A549 (cell line): ENCODE measurements around the gene MED27. TPM values are rescaled to one million over a fixed set of nuclear protein-coding genes. Genes with fewer than 3 reads are reported as not detected.

Source experiments
- ATAC-seq, 2 experiments: fragments of 200-7000 bp in 1 of 2; fragments of >200 bp in 1 of 2; cut with Nextera tagmentation in 1 of 2; cut with Tn5 transposase in 1 of 2; 3 replicates each; pipeline versions ENCODE4 v1.8.0 to v1.9.1; 2018 to 2020; ENCODE audit warnings: mild to moderate bottlenecking in 1 of 2, moderate library complexity in 1 of 2
- CTCF ChIA-PET: fragments of 300-600 bp; sonication (Branson Sonifier 250); formaldehyde crosslinking; extraction: SDS; loops from one replicate; lab custom pipeline; 2021; ENCODE audit warnings: antibody characterized with exemption, inconsistent platforms; lab: Yijun Ruan, JAX
- POLR2A ChIA-PET: fragments of 350-600 bp; formaldehyde crosslinking; extraction: SDS; loops from one replicate; lab custom pipeline; 2021; ENCODE audit warnings: antibody characterized with exemption, inconsistent platforms; lab: Yijun Ruan, JAX
- DNase-seq, 2 experiments: peaks; one replicate each; pipeline versions ENCODE4 v3.0.0 to v3.0.0-alpha.2; 2011 to 2016; ENCODE audit warnings: low read depth in 1 of 2, low spot score in 1 of 2
- FAIRE-seq: peaks from 2 replicates; lab custom pipeline; 2011; peaks lifted over from hg19 to GRCh38; lab: Jason Lieb, UNC
- H3K27ac ChIP-seq, 2 experiments: fragments of >200 bp; sonication (Bioruptor Twin); formaldehyde crosslinking; 3 replicates each; pipeline ENCODE4 v1.5.1; 2016 to 2017
- H3K4me1 ChIP-seq: fragments of >200 bp; sonication (Bioruptor Twin); formaldehyde crosslinking; 3 replicates; pipeline ENCODE4 v1.6.1; 2016
- H3K4me2 ChIP-seq: fragments of >200 bp; sonication (Bioruptor Twin); formaldehyde crosslinking; 3 replicates; pipeline ENCODE4 v1.6.1; 2016
- H3K4me3 ChIP-seq: fragments of >200 bp; sonication (Bioruptor Twin); formaldehyde crosslinking; 3 replicates; pipeline ENCODE4 v1.5.1; 2016
- H3K9me3 ChIP-seq: fragments of >200 bp; sonication (Bioruptor Twin); formaldehyde crosslinking; 3 replicates; pipeline ENCODE4 v1.6.1; 2016
- CBX2 ChIP-seq: fragments of 200-600 bp; sonication (generic); IDR thresholded peaks from 2 replicates; pipeline ENCODE4 v1.6.1; 2016; ENCODE audit warnings: low read depth, mild to moderate bottlenecking, borderline replicate concordance
- CBX8 ChIP-seq: fragments of 200-600 bp; sonication (generic); IDR thresholded peaks from 2 replicates; pipeline ENCODE4 v1.6.1; 2016
- CHD4 ChIP-seq: fragments of 200-600 bp; sonication (generic); IDR thresholded peaks from 2 replicates; pipeline ENCODE4 v1.6.1; 2016; ENCODE audit warnings: antibody characterized with exemption, mild to moderate bottlenecking, borderline replicate concordance
- E2F6 ChIP-seq: IDR thresholded peaks from 2 replicates; pipeline ENCODE4 v1.6.1; 2012; ENCODE audit warnings: low read depth, borderline replicate concordance
- EP300 ChIP-seq, 2 experiments: fragments of >200 bp; sonication (Bioruptor Twin); formaldehyde crosslinking; IDR thresholded peaks; 2 replicates in 1 of 2; 3 replicates in 1 of 2; pipeline ENCODE4 v1.6.1; 2016 to 2017
- FOSB ChIP-seq: fragments of 250-450 bp; sonication (Bioruptor Pico); IDR thresholded peaks from 2 replicates; pipeline ENCODE4 v1.5.0; 2020; ENCODE audit warnings: mild to moderate bottlenecking, moderate library complexity
- FOSL2 ChIP-seq, 2 experiments: fragments of 450-650 bp in 1 of 2; fragments of >200 bp in 1 of 2; sonication (Bioruptor Twin) in 1 of 2; formaldehyde crosslinking; IDR thresholded peaks; 2 replicates each; pipeline versions ENCODE4 v1.5.0 to v1.6.1; 2016 to 2020; ENCODE audit warnings: mild to moderate bottlenecking in 1 of 2, moderate library complexity in 1 of 2
- GATA3 ChIP-seq: IDR thresholded peaks from 2 replicates; pipeline ENCODE4 v1.6.1; 2012; ENCODE audit warnings: borderline replicate concordance
- HDAC2 ChIP-seq: fragments of 200-600 bp; sonication (generic); IDR thresholded peaks from 2 replicates; pipeline ENCODE4 v1.6.1; 2016
- HOXB5 ChIP-seq: fragments of 250-450 bp; sonication (Bioruptor Pico); IDR thresholded peaks from 2 replicates; pipeline ENCODE4 v1.5.0; 2020; ENCODE audit warnings: mild to moderate bottlenecking, moderate library complexity
- NFE2L2 ChIP-seq: fragments of 150-350 bp; conservative IDR thresholded peaks from 2 replicates; pipeline ENCODE4 v1.6.1; 2014; ENCODE audit warnings: low read length
- NR3C1 ChIP-seq: fragments of >200 bp; sonication (Bioruptor Twin); formaldehyde crosslinking; IDR thresholded peaks from 3 replicates; pipeline ENCODE4 v1.6.1; 2017
- POLR2A ChIP-seq: IDR thresholded peaks from 2 replicates; pipeline ENCODE4 v1.6.1; 2012; ENCODE audit warnings: mild to moderate bottlenecking, low read length
- RAD21 ChIP-seq, 2 experiments: fragments of >200 bp in 1 of 2; sonication (Bioruptor Twin) in 1 of 2; formaldehyde crosslinking in 1 of 2; IDR thresholded peaks in 1 of 2; conservative IDR thresholded peaks in 1 of 2; 2 replicates in 1 of 2; 3 replicates in 1 of 2; pipeline ENCODE4 v1.6.1; 2012 to 2018; ENCODE audit warnings: inconsistent platforms in 1 of 2
- RCOR1 ChIP-seq: fragments of 150-350 bp; IDR thresholded peaks from 2 replicates; pipeline ENCODE4 v1.6.1; 2014; ENCODE audit warnings: antibody characterized with exemption, low read length, low read depth
- ZC3H11A ChIP-seq: fragments of 450-650 bp; IDR thresholded peaks from 2 replicates; pipeline ENCODE4 v1.6.1; 2014; ENCODE audit warnings: antibody characterized with exemption, mild to moderate bottlenecking
- ZFP36 ChIP-seq: fragments of 450-650 bp; IDR thresholded peaks from 2 replicates; pipeline ENCODE4 v1.6.1; 2014; ENCODE audit warnings: borderline replicate concordance; ENCODE audit not compliant: partially characterized antibody
- ZNF302 ChIP-seq: fragments of 250-450 bp; sonication (Bioruptor Pico); IDR thresholded peaks from 2 replicates; pipeline ENCODE4 v1.9.0; 2021; ENCODE audit warnings: inconsistent platforms, mild to moderate bottlenecking, moderate library complexity
- ZSCAN20 ChIP-seq: fragments of 250-450 bp; sonication (Bioruptor Pico); IDR thresholded peaks from 2 replicates; pipeline ENCODE4 v1.8.0; 2022; ENCODE audit warnings: mild to moderate bottlenecking, moderate library complexity
- WGBS: methylation state at CpG from one replicate; pipeline ENCODE4 v1.1.6; 2017; ENCODE audit errors: missing lambda C conversion rate; 5-methylcytosine and 5-hydroxymethylcytosine counted together
- polyA plus RNA-seq, 4 experiments: library from polyadenylated mRNA; depleted of rRNA in 3 of 4; stranded (reverse); fragments of >200 nt; fragmentation: RNase III in 1 of 4; extraction: RNeasy Plus Mini Kit Qiagen cat#74134 plus additional on column Dnase treatment in 1 of 4; gene quantifications; 2 replicates in 3 of 4; 3 replicates in 1 of 4; pipeline ENCODE4 v1.2.3, GENCODE V29; 2011 to 2017
- TF ChIP-seq, protein P1 (sequence below): fragments of 450-650 bp; IDR thresholded peaks from 2 replicates; pipeline ENCODE4 v1.6.1; 2014; ENCODE audit warnings: antibody characterized with exemption
- TF ChIP-seq, protein P2 (sequence below): fragments of >200 bp; sonication (Bioruptor Twin); formaldehyde crosslinking; IDR thresholded peaks from 3 replicates; pipeline ENCODE4 v1.5.1; 2016

The MED27 gene
- polyA plus RNA-seq, 2 of the 4 experiments (the other 2 are of a cell fraction): 24.2 to 37.8 TPM

- H3K9me3 ChIP-seq: no peaks in the 10 kb centered on the region
- FAIRE-seq: no peak
- TF ChIP-seq ZSCAN20 (CRISPR knock-in tag) (no peak), ZC3H11A (no peak), NR3C1 (no peak), EP300 (IDR thresholded peaks at IDR 0.05) (no peak), GATA3 (no peak), CBX2 (no peak), E2F6 (no peak), ZFP36 (no peak), HOXB5 (no peak)
- no peak overlapping the region for H3K4me3 ChIP-seq
- ATAC-seq: no peak
- no peaks in the 10 kb centered on the region for H3K4me1 ChIP-seq
- no peak overlapping the region for H3K27ac ChIP-seq
- DNase-seq: no peak
- 87% methylated on average over 1 of the region's 1 CpG for WGBS
- ChIA-PET CTCF (no interaction called here), POLR2A (no interaction called here)
- no peak overlapping the region for H3K4me2 ChIP-seq
Measured at GRCh38 chr9:131912069-131912468, 167.6 kb downstream of the MED27 start.

GRCh38 chr9:131910572-131910971 lies 169.1 kb downstream of the MED27 start:
- no peak overlapping the region for H3K4me3 ChIP-seq
- H3K27ac ChIP-seq: no peak overlapping the region
- WGBS: 91% methylated on average over 7 of the region's 7 CpGs
- no peak for TF ChIP-seq CBX8
- TF ChIP-seq CHD4: no peak
- no peak for TF ChIP-seq EP300 (IDR thresholded peaks at IDR 0.05)
- DNase-seq (no peak), FAIRE-seq (no peak), ATAC-seq (no peak)
- CTCF ChIA-PET: interaction anchor here (0.6 kb wide), 1 partner anchor 774 kb away, joined by 3 read pairs; no protein-coding TSS in a partner anchor
- POLR2A ChIA-PET: no interaction called here
- no peak overlapping the region for H3K4me2 ChIP-seq
- no peaks in the 10 kb centered on the region for H3K4me1 ChIP-seq
- no peaks in the 10 kb centered on the region for H3K9me3 ChIP-seq

DNA sequence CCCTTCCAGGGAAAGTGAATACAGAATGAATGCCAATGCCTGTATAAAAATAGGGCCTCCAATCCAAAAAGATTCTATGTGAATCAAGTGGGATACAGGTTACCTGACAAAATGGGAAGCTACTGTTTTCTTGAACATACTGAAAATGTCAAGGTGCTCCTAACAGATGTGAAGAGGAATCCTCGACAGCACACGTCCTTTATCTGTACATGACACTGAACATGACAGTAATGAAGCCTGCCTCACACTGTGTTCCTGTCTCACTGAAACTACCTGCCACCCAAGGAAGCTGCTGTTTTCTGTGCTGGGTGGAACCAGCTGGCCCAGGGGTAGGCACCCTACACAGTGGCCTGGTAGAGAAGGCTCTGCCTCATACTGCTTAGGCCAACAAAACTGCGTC lies 174.5 kb downstream of the MED27 start:
- ATAC-seq (no peak), FAIRE-seq (no peak), DNase-seq (no peak)
- WGBS: 86% methylated on average over 3 of the region's 3 CpGs
- Histone ChIP-seq H3K4me2 (no peak overlapping the region), H3K4me1 (no peaks in the 10 kb centered on the region), H3K4me3 (no peak overlapping the region), H3K27ac (no peak overlapping the region), H3K9me3 (no peaks in the 10 kb centered on the region)
- POLR2A ChIA-PET: no interaction called here
- CTCF ChIA-PET: interaction anchor here (0.6 to 1.2 kb wide), 2 partner anchors 19 to 96 kb away, joined by 3 read pairs; no protein-coding TSS in a partner anchor
- TF ChIP-seq HDAC2: no peak
- no peak for TF ChIP-seq E2F6
- TF ChIP-seq, protein P1, sequence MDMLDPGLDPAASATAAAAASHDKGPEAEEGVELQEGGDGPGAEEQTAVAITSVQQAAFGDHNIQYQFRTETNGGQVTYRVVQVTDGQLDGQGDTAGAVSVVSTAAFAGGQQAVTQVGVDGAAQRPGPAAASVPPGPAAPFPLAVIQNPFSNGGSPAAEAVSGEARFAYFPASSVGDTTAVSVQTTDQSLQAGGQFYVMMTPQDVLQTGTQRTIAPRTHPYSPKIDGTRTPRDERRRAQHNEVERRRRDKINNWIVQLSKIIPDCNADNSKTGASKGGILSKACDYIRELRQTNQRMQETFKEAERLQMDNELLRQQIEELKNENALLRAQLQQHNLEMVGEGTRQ: no peak
- no peak for TF ChIP-seq ZNF302 (CRISPR knock-in tag)
- TF ChIP-seq, protein P2, sequence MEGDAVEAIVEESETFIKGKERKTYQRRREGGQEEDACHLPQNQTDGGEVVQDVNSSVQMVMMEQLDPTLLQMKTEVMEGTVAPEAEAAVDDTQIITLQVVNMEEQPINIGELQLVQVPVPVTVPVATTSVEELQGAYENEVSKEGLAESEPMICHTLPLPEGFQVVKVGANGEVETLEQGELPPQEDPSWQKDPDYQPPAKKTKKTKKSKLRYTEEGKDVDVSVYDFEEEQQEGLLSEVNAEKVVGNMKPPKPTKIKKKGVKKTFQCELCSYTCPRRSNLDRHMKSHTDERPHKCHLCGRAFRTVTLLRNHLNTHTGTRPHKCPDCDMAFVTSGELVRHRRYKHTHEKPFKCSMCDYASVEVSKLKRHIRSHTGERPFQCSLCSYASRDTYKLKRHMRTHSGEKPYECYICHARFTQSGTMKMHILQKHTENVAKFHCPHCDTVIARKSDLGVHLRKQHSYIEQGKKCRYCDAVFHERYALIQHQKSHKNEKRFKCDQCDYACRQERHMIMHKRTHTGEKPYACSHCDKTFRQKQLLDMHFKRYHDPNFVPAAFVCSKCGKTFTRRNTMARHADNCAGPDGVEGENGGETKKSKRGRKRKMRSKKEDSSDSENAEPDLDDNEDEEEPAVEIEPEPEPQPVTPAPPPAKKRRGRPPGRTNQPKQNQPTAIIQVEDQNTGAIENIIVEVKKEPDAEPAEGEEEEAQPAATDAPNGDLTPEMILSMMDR: no peak
- TF ChIP-seq FOSB (CRISPR knock-in tag): no peak
- no peak for TF ChIP-seq ZFP36
- no peak for TF ChIP-seq RAD21 (conservative IDR thresholded peaks at IDR 0.05 in 1 of 2, IDR thresholded peaks at IDR 0.05 in 1 of 2)
- TF ChIP-seq CBX2: no peak
- TF ChIP-seq RCOR1: no peak
- TF ChIP-seq POLR2A: no peak
- TF ChIP-seq NR3C1: no peak
- TF ChIP-seq NFE2L2: no peak
- no peak for TF ChIP-seq FOSL2 (IDR thresholded peaks at IDR 0.05)
- TF ChIP-seq FOSL2 (CRISPR knock-in tag; IDR thresholded peaks at IDR 0.05): no peak
